Measurements from ENCODE around the gene BFSP1. TPM values are rescaled to one million over a fixed set of nuclear protein-coding genes. Genes with fewer than 3 reads are reported as not detected.

Gene BFSP1
- total RNA-seq, 1 donor from 2014 or later = 9.6 TPM

DNA sequence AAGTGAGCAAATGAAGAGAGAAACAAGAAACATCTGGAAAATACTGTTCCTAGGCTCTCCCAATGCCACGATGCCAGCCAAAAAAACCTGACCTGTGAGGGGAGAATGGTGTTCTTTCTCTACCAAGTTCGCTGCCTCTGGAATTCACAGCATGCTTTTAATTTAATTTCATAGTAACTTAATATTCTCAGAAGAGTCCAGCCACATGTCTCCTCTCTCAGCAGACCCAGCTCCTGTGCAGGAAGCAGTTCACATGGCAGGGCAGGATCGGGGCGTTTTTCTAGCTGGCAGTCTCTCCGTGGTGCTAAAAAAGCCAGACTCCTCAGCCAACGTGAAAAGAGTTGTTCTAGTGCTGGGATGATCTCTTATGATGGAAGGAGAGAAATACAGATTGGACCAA lies 57.5 kb downstream of the BFSP1 start:
- TF ChIP-seq, protein P1, sequence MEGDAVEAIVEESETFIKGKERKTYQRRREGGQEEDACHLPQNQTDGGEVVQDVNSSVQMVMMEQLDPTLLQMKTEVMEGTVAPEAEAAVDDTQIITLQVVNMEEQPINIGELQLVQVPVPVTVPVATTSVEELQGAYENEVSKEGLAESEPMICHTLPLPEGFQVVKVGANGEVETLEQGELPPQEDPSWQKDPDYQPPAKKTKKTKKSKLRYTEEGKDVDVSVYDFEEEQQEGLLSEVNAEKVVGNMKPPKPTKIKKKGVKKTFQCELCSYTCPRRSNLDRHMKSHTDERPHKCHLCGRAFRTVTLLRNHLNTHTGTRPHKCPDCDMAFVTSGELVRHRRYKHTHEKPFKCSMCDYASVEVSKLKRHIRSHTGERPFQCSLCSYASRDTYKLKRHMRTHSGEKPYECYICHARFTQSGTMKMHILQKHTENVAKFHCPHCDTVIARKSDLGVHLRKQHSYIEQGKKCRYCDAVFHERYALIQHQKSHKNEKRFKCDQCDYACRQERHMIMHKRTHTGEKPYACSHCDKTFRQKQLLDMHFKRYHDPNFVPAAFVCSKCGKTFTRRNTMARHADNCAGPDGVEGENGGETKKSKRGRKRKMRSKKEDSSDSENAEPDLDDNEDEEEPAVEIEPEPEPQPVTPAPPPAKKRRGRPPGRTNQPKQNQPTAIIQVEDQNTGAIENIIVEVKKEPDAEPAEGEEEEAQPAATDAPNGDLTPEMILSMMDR (IDR thresholded peaks at IDR 0.05) = no peak
- Mint-ChIP-seq H3K27me3 (ENCODE audit: low read depth) (peaks cover 6% of the 10 kb centered on the region), H3K9me3 (ENCODE audit: low read depth) (no peaks in the 10 kb centered on the region), H3K4me1 (ENCODE audit: low read depth) (peaks cover 10% of the 10 kb centered on the region), H3K4me3 (ENCODE audit: unreplicated experiment) (no peak overlapping the region), H3K27ac (ENCODE audit: unreplicated experiment) (no peak overlapping the region), H3K36me3 (ENCODE audit: low read depth) (peaks cover 2% of the 10 kb centered on the region)
- DNase-seq (ENCODE audit: low spot score) = no peak

DNA sequence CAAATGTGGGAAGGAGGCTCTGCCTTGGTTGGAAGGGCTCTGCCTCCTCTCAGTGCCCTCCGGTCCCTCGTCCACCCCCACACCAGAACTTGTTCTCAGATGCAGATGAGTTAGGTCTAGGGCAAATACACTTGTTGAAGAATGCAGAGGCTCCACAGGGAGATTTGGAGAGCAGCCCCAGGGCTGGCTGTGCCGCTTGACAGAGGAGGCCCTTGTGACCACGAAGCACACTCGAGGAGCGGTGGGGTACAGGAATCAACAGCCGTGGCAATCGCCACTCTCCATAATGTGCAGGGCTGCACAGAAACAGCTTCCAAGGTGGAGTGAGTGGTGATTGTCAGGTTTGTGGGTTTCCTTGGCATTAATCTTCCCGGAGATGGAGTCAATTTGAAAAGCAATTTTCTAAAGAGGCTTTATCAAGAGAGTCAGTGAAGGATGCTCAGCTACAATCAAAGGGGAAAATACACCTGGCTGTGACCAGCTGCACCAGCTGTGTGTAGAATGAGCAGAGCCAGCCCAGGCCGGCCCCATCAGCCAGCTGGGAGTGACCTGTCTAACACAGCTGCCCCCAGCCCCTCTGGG lies 59.5 kb downstream of the BFSP1 start:
- no peak for DNase-seq (ENCODE audit: low spot score)

DNA sequence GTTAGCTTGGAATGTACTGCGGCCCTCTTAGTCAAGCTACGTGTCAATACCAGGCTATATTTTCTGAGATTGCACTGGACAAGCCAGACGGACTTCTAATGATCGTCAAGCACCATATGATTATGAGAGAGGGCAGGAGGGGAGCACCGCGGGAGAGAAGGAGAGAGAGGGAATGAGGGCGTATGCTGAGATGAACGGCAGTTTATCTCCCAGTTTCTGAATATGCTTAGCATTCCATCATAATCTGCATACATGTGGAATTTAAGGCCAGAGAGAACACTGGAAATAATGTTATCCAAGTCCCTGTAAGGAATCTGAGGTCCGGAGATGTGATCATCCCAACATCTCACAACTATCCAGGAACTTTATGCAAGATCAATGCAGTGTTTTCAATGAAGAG lies 60.2 kb downstream of the BFSP1 start:
- Mint-ChIP-seq H3K4me3 (ENCODE audit: unreplicated experiment) (no peak overlapping the region), H3K27ac (ENCODE audit: unreplicated experiment) (no peak overlapping the region)

More for the DNA sequence above, 59.5 kb downstream of the BFSP1 start:
- Mint-ChIP-seq H3K4me1 (ENCODE audit: low read depth) (peaks cover 10% of the 10 kb centered on the region), H3K27me3 (ENCODE audit: low read depth) (peaks cover 9% of the 10 kb centered on the region), H3K4me3 (ENCODE audit: unreplicated experiment) (no peak overlapping the region), H3K27ac (ENCODE audit: unreplicated experiment) (no peak overlapping the region), H3K36me3 (ENCODE audit: low read depth) (peaks cover 2% of the 10 kb centered on the region), H3K9me3 (ENCODE audit: low read depth) (no peaks in the 10 kb centered on the region)
- TF ChIP-seq, protein P1 (IDR thresholded peaks at IDR 0.05) = no peak

DNA sequence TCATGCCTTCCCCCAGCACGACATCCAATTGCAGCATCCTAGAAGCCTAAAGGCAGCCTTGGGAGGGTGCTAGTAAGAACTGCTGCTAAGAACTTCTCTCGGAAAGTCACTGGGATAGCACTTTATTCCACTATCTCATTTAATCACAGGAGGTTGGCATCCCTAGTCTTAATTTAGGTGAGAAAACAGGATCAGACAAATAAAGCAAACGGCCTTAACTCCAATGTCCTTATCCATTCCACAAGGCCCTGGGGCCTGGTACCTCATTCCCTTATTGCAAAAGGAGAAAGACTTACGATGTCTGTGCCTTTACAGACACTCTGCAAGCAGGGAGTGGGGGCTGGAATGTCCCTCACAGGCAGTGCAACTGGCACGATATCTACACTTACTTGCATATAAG lies 60.7 kb downstream of the BFSP1 start:
- Mint-ChIP-seq H3K4me3 (ENCODE audit: unreplicated experiment) (no peak overlapping the region), H3K27ac (ENCODE audit: unreplicated experiment) (no peak overlapping the region), H3K27me3 (ENCODE audit: low read depth) (peaks cover 9% of the 10 kb centered on the region), H3K9me3 (ENCODE audit: low read depth) (no peaks in the 10 kb centered on the region), H3K36me3 (ENCODE audit: low read depth) (peaks cover 2% of the 10 kb centered on the region), H3K4me1 (ENCODE audit: low read depth) (peaks cover 10% of the 10 kb centered on the region)
- TF ChIP-seq, protein P1 (IDR thresholded peaks at IDR 0.05) = no peak
- DNase-seq (ENCODE audit: low spot score) = no peak

More for the DNA sequence above, 60.2 kb downstream of the BFSP1 start:
- DNase-seq (ENCODE audit: low spot score) = no peak
- H3K27me3 Mint-ChIP-seq (ENCODE audit: low read depth) = peaks cover 9% of the 10 kb centered on the region
- no peaks in the 10 kb centered on the region for H3K9me3 Mint-ChIP-seq (ENCODE audit: low read depth)
- TF ChIP-seq, protein P1 (IDR thresholded peaks at IDR 0.05) = no peak
- H3K4me1 Mint-ChIP-seq (ENCODE audit: low read depth) = peaks cover 10% of the 10 kb centered on the region
- H3K36me3 Mint-ChIP-seq (ENCODE audit: low read depth) = peaks cover 2% of the 10 kb centered on the region

DNA sequence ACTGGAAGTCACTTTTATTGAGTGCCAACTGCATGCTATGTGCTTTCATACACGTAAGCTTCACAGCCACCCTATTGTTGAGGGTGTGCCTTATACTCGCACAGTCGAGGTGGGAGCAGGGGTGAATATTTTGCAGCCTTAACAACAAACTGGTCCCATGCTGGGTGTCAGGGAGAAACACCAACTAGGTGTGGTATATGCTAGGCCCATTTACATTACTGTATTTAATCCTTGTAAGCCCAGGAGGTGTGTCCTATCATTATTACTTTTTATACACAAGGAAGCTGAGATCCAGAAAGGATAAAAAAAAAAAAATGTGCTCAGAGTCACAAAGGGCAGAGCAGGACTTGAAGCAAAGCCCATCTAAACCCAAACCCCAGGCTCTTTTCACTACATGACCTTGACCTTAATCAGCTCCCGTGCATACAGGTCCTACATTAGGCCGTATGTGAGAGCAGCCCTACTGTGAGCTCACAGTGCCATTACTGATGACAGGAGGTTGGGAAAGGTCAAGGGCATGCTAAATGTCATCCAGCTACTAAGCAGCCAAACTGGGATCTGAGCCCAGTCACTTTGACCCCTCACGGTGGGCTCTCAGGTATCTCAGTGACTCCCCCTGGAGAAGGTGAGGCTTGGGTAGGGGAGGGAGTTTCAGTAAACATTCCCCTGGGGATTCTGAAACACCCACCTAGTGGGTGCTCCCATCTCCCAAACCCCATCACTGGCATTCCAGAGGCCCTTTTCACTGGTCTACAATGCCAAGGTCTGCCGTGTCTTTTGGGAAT lies 61.7 kb downstream of the BFSP1 start:
- DNase-seq (ENCODE audit: low spot score) = no peak
- Mint-ChIP-seq H3K27me3 (ENCODE audit: low read depth) (peaks cover 9% of the 10 kb centered on the region), H3K4me1 (ENCODE audit: low read depth) (peaks cover 10% of the 10 kb centered on the region), H3K9me3 (ENCODE audit: low read depth) (peaks cover 5% of the 10 kb centered on the region), H3K36me3 (ENCODE audit: low read depth) (no peaks in the 10 kb centered on the region), H3K27ac (ENCODE audit: unreplicated experiment) (no peak overlapping the region), H3K4me3 (ENCODE audit: unreplicated experiment) (no peak overlapping the region)
- TF ChIP-seq, protein P1 (IDR thresholded peaks at IDR 0.05) = no peak
